ENCODE measurements around the gene FBXL7. TPM values are rescaled to one million over a fixed set of nuclear protein-coding genes. Genes with fewer than 3 reads are reported as not detected.

FBXL7 gene
- total and polyA plus RNA-seq, 2 of the 8 experiments (the other 6 are each of a cell fraction or from before 2014, with no cell fraction given) = 17.7 to 17.8 TPM

DNA sequence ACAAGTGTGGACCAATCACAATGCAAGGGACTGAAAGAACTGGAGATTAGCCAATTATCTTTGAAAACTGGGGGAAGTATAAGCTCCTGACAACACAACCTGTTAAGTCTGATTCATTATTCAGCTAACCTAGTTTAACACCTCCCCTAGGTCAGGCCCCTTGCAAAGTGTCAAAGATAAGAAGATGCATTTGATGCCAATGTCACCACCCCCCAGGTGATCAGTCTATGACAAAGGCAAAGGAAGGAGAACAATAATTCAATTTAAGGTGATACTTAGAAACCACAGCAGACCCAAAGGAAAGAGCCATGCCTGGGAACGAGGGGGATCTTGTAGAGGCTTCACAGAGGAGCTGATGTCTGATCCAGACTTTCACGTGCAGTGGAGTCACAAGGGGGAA lies 137.9 kb downstream of the FBXL7 start (continued):
- TF ChIP-seq, protein P1, sequence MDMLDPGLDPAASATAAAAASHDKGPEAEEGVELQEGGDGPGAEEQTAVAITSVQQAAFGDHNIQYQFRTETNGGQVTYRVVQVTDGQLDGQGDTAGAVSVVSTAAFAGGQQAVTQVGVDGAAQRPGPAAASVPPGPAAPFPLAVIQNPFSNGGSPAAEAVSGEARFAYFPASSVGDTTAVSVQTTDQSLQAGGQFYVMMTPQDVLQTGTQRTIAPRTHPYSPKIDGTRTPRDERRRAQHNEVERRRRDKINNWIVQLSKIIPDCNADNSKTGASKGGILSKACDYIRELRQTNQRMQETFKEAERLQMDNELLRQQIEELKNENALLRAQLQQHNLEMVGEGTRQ (IDR thresholded peaks at IDR 0.05; ENCODE audit: low read length) = no peak
- no peak for TF ChIP-seq ASH2L (IDR thresholded peaks at IDR 0.05; ENCODE audit: low read length)
- no peak for TF ChIP-seq TEAD4 (IDR thresholded peaks at IDR 0.05; ENCODE audit: low read depth, low read length)
- no peak for TF ChIP-seq SIX5 (IDR thresholded peaks at IDR 0.05; ENCODE audit: low read depth, low read length)
- TF ChIP-seq SIRT6 (IDR thresholded peaks at IDR 0.05; ENCODE audit: low read length) = no peak
- no peak for TF ChIP-seq YY1 (IDR thresholded peaks at IDR 0.05; ENCODE audit: low read depth, low read length)
- no peak for TF ChIP-seq JUN (IDR thresholded peaks at IDR 0.05; ENCODE audit: low read depth, low read length)

Measured in H1 (cell line).